ENCODE data around the gene TRA2A.
"Not testable (repeated sequence)": the region's sequence is repeated elsewhere in the genome, so short reads cannot be mapped to it uniquely, and the experiment has no call there.

Gene TRA2A

GRCh38 chr7:23531794-23532489, at the start of gene TRA2A:
TSS of gene TRA2A (minus strand) at chr7:23531981. CDS start at chr7:23531824, 157 bp downstream.
- peak; percentile 97 to 99 (median 99) for DNase-seq
- intact Hi-C loops (cut with DNase I): loop anchor here (5.0 kb wide), 1 partner anchor 350 kb away; the partner anchor contains the start of gene NUP42

- peak; percentile 9 to 89 (median 76) for DNase-seq
- intact Hi-C loops (cut with DNase I): loop anchor here (2.0 kb wide), 1 partner anchor 142 kb away; no protein-coding TSS in a partner anchor
Measured at GRCh38 chr7:23570592-23571200, 38.9 kb upstream of the TRA2A start.

- no peak for DNase-seq
- intact Hi-C loops (cut with DNase I): no loop called here
Measured at GRCh38 chr7:23558303-23558702, 26.5 kb upstream of the TRA2A start.

GRCh38 chr7:23547662-23548061, 15.9 kb upstream of the TRA2A start:
- intact Hi-C loops (cut with DNase I): loop anchor here (10.0 kb wide), 2 partner anchors 47 to 167 kb away; partner anchors contain the start of genes CCDC126 and STK31
- no peak for DNase-seq

GRCh38 chr7:23546897-23547572, 15.3 kb upstream of the TRA2A start:
- DNase-seq: peak; percentile 43 to 91 (median 80)
- intact Hi-C loops (cut with DNase I): loop anchor here (10.0 kb wide), 2 partner anchors 48 to 168 kb away; partner anchors contain the start of genes CCDC126 and STK31

- intact Hi-C loops (cut with DNase I): loop anchor here (10.0 kb wide), 2 partner anchors 49 to 169 kb away; partner anchors contain the start of genes CCDC126 and STK31
- DNase-seq: no peak
Measured at GRCh38 chr7:23545493-23545892, 13.7 kb upstream of the TRA2A start.

DNA sequence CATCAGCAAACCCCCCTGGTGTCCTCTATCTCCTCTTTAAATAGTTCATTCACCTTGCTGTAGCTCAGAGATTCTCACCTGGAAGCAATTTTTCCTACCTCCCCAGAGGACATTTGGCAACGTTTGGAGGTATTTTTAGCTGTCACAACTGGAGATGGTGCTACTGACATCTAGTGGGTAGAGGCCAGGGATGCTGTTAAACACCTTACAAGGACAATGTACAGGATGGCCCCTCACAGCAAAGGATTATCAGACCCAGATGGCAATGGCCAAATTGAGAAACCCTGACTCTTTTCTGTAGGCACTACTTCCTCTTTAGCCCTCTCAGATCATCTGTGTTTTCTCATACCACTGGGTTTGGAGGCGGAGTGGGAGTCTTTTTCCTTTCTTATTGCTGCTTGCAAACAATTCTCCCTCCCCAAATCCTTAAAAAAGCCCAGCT, 13.2 kb upstream of the TRA2A start:
- DNase-seq: peak in 1 of 42 donors; percentile 9
- intact Hi-C loops (cut with DNase I): loop anchor here (10.0 kb wide), 2 partner anchors 50 to 170 kb away; partner anchors contain the start of genes CCDC126 and STK31

DNA sequence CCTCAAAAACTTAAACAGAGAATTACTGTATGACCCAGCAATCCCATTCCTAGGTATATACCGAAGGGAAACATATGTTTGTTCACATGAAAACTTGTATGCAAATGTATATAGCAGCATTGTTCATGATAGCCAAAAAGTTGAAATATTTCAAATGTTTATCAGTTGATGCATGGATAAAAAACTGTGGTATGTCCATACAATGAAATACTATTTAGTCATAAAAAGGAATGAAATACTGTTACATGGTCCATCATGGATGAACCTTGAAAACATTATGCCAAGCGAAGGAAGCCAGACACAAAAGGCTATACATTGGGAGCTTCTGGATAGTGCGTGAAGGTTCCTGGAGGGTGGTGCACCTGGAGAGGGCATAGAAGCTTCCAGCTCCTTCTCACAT, 11.0 kb upstream of the TRA2A start:
- no peak for DNase-seq
- intact Hi-C loops (cut with DNase I): loop anchor here (10.0 kb wide), 2 partner anchors 52 to 172 kb away; partner anchors contain the start of genes CCDC126 and STK31

DNA sequence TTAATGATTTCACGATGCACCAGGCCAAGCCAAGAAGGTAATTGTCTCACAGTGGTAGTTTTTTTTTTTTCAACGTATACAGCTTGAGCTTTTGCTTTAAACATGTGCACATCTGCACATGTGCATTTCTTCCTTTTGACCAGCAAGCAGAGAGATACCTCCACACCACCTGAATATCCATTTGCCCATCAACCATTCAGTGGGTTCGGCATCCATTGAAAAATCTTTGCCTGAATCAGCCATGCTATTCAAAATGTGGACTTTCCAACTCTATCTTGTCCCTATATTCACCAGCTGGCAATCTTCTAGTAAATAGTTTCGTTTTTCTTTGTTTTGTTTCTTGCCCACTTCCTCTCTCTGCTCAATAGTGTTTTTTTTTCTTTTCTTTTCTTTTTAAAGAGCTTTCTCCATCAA, 7.7 kb upstream of the TRA2A start:
- intact Hi-C loops (cut with DNase I): no loop called here
- DNase-seq: no peak

GRCh38 chr7:23538301-23538700, 6.5 kb upstream of the TRA2A start:
- intact Hi-C loops (cut with DNase I): no loop called here
- no peak for DNase-seq

GRCh38 chr7:23533238-23533604, 1.4 kb upstream of the TRA2A start:
- intact Hi-C loops (cut with DNase I): loop anchor here (5.0 kb wide), 1 partner anchor 351 kb away; the partner anchor contains the start of gene NUP42
- no peak for DNase-seq

GRCh38 chr7:23532490-23533237, 883 bp upstream of the TRA2A start:
- peak in 1 of 42 donors; percentile 11 for DNase-seq
- intact Hi-C loops (cut with DNase I): loop anchor here (5.0 kb wide), 1 partner anchor 350 kb away; the partner anchor contains the start of gene NUP42

- peak in 39 of 42 donors; percentile 26 to 74 (median 46) for DNase-seq
- intact Hi-C loops (cut with DNase I): loop anchor here (5.0 kb wide), 1 partner anchor 349 kb away; the partner anchor contains the start of gene NUP42
Measured at GRCh38 chr7:23531050-23531793, 559 bp downstream of the TRA2A start.

- intact Hi-C loops (cut with DNase I): loop anchor here (5.0 kb wide), 1 partner anchor 348 kb away; the partner anchor contains the start of gene NUP42
- no peak for DNase-seq
Measured at GRCh38 chr7:23530405-23530804, 1.4 kb downstream of the TRA2A start.

DNA sequence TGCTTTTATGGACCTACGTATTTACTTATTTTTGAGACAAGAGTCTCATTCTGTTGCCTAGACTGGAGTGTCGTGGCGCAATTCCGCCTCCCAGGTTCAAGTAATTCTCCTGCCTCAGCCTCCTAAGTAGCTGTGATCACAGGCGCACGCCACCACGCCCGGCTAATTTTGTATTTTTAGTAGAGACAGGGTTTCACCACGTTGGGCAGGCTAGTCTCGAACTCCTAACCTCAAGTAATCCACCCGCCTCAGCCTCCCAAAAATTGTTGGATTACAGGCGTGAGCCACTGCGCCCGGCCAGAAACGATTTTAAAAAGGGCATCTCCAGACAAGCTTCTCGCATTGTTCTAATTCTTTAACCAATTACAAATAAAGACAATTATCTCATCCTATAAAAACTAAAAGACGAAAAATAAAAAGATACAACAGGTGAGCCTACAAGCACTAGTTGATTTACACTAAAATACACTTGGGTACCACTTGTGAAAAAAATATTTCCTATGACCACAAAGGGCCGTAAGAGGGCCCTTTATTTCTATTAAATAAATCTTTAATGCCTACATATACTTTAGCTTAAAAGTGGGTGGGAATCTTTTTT, 2.4 kb downstream of the TRA2A start:
- DNase-seq: no peak
- intact Hi-C loops (cut with DNase I): no loop called here

GRCh38 chr7:23525611-23526010, 6.2 kb downstream of the TRA2A start:
- DNase-seq; intact Hi-C loops (cut with DNase I): not testable (repeated sequence)

GRCh38 chr7:23524473-23524872, 7.3 kb downstream of the TRA2A start:
- no peak for DNase-seq
- intact Hi-C loops (cut with DNase I): no loop called here

Measured in head of caudate nucleus (tissue), 42 donors.